HCT116 (cell line): ENCODE results near the gene NHERF1. TPM values are rescaled to one million over a fixed set of nuclear protein-coding genes. Genes with fewer than 3 reads are reported as not detected.

Source experiments
- ATAC-seq: fragments of 200-7000 bp; cut with Tn5 transposase; 2 replicates; pipeline ENCODE4 v1.9.1; 2020; ENCODE audit warnings: mild to moderate bottlenecking, moderate library complexity
- BruUV-seq: library from RNA; stranded (reverse); fragments of 400-500 nt; replicated peaks from 2 replicates; lab custom pipeline; 2021; lab: Mats Ljungman, UMichigan
- CTCF ChIA-PET: fragments of 300-600 bp; sonication (Branson Sonifier 250); formaldehyde crosslinking; loops from one replicate; lab custom pipeline; 2021; ENCODE audit warnings: antibody characterized with exemption; lab: Charles Lee
- POLR2A ChIA-PET: fragments of 300-600, 350-600 bp; sonication (Branson Sonifier 250); formaldehyde crosslinking; loops from one replicate; lab custom pipeline; 2021; ENCODE audit warnings: antibody characterized with exemption; lab: Charles Lee
- RAD21 ChIA-PET, 2 experiments: fragments of 300-600 bp; sonication (Branson Sonifier 250); formaldehyde crosslinking; loops; one replicate each; lab custom pipeline; 2023; ENCODE audit warnings: low total read pairs in 2 of 2; ENCODE audit not compliant: uncharacterized antibody in 2 of 2, unreplicated experiment in 2 of 2, low non-redundant PET in 1 of 2; lab: Charles Lee
- DNase-seq: peaks from one replicate; pipeline ENCODE4 v3.0.0-alpha.2; 2010; ENCODE audit warnings: low read depth, low spot score
- H2AFZ ChIP-seq: fragments of 200-600 bp; shearing (Covaris generic), sonication (generic); 2 replicates; pipeline ENCODE4 v1.6.1; 2017; ENCODE audit warnings: low read depth, mixed run types, mixed read lengths, antibody characterized with exemption, low read length; ENCODE audit not compliant: poor library complexity, severe bottlenecking
- H3K27ac ChIP-seq: 2 replicates; pipeline ENCODE4 v1.5.1; 2012; ENCODE audit warnings: low read depth, low read length
- H3K27me3 ChIP-seq: fragments of 200-600 bp; sonication (generic); 2 replicates; pipeline ENCODE4 v1.6.1; 2016; ENCODE audit warnings: mixed run types, low read length, mixed read lengths; ENCODE audit not compliant: insufficient read depth
- H3K36me3 ChIP-seq, 2 experiments: fragments of 200-500 bp in 1 of 2; fragments of 200-600 bp in 1 of 2; sonication (Bioruptor generic) in 1 of 2; sonication (generic) in 1 of 2; 2 replicates each; pipeline versions ENCODE4 v1.5.1 to v1.6.1; 2014 to 2016; ENCODE audit warnings: low read length in 2 of 2, inconsistent platforms in 1 of 2, mixed read lengths in 1 of 2, mixed run types in 1 of 2; ENCODE audit not compliant: insufficient read depth in 2 of 2, control insufficient read depth in 1 of 2
- H3K4me1 ChIP-seq, 2 experiments: fragments of 200-600 bp in 1 of 2; sonication (generic) in 1 of 2; 2 replicates each; pipeline versions ENCODE4 v1.5.1 to v1.6.1; 2012 to 2017; ENCODE audit warnings: low read length in 2 of 2, inconsistent platforms in 1 of 2, mild to moderate bottlenecking in 1 of 2, mixed read lengths in 1 of 2, mixed run types in 1 of 2, moderate library complexity in 1 of 2; ENCODE audit not compliant: insufficient read depth in 2 of 2, control insufficient read depth in 1 of 2
- H3K4me2 ChIP-seq: fragments of 200-600 bp; sonication (generic); 2 replicates; pipeline ENCODE4 v1.6.1; 2017; ENCODE audit warnings: mixed run types, low read length, mixed read lengths
- H3K4me3 ChIP-seq, 2 experiments: fragments of 200-600 bp in 1 of 2; sonication (generic) in 1 of 2; replicated peaks in 1 of 2; 2 replicates each; pipeline ENCODE4 v1.5.1; 2011 to 2016; ENCODE audit warnings: low read length in 2 of 2, control low read depth in 1 of 2, low read depth in 1 of 2, mild to moderate bottlenecking in 1 of 2, mixed read lengths in 1 of 2, mixed run types in 1 of 2
- H3K79me2 ChIP-seq: fragments of 200-600 bp; sonication (generic); 2 replicates; pipeline ENCODE4 v1.6.1; 2017; ENCODE audit warnings: mild to moderate bottlenecking, mixed run types, low read length, moderate library complexity, mixed read lengths; ENCODE audit not compliant: insufficient read depth
- H3K9ac ChIP-seq: fragments of 200-600 bp; sonication (generic); 2 replicates; pipeline ENCODE4 v1.6.1; 2016; ENCODE audit warnings: low read length, mixed read lengths
- H3K9me2 ChIP-seq: fragments of 200-600 bp; sonication (generic), shearing (Covaris generic); 2 replicates; pipeline ENCODE4 v1.6.1; 2017; ENCODE audit warnings: mixed run types, mild to moderate bottlenecking, moderate library complexity; ENCODE audit not compliant: insufficient read depth
- H3K9me3 ChIP-seq, 2 experiments: fragments of 200-500 bp in 1 of 2; fragments of 200-600 bp in 1 of 2; sonication (Bioruptor generic) in 1 of 2; sonication (generic) in 1 of 2; 2 replicates each; pipeline ENCODE4 v1.6.1; 2014 to 2017; ENCODE audit warnings: low read length in 2 of 2, mixed read lengths in 2 of 2, inconsistent platforms in 1 of 2, low read depth in 1 of 2, mild to moderate bottlenecking in 1 of 2, mixed run types in 1 of 2, moderate library complexity in 1 of 2; ENCODE audit not compliant: control insufficient read depth in 1 of 2, insufficient read depth in 1 of 2
- H4K20me1 ChIP-seq: fragments of 200-600 bp; sonication (generic), shearing (Covaris generic); 2 replicates; pipeline ENCODE4 v1.6.1; 2017; ENCODE audit warnings: mixed run types, mild to moderate bottlenecking, moderate library complexity; ENCODE audit not compliant: insufficient read depth
- CBX3 ChIP-seq: IDR thresholded peaks from 2 replicates; pipeline ENCODE4 v1.6.1; 2012; ENCODE audit warnings: low read depth
- CEBPB ChIP-seq: IDR thresholded peaks from 2 replicates; pipeline ENCODE4 v1.6.1; 2012; ENCODE audit warnings: low read depth
- EGR1 ChIP-seq: IDR thresholded peaks from 2 replicates; pipeline ENCODE4 v1.6.1; 2012; ENCODE audit warnings: low read depth
- ELF1 ChIP-seq: IDR thresholded peaks from 2 replicates; pipeline ENCODE4 v1.6.1; 2012; ENCODE audit warnings: low read depth, borderline replicate concordance
- FOSL1 ChIP-seq: IDR thresholded peaks from 2 replicates; pipeline ENCODE4 v1.6.1; 2012; ENCODE audit warnings: low read depth
- JUND ChIP-seq: IDR thresholded peaks from 2 replicates; pipeline ENCODE4 v1.6.1; 2012
- POLR2AphosphoS5 ChIP-seq: IDR thresholded peaks from 2 replicates; pipeline ENCODE4 v1.6.1; 2011; ENCODE audit warnings: mild to moderate bottlenecking, low read depth, low read length, moderate library complexity
- SIN3A ChIP-seq: IDR thresholded peaks from 2 replicates; pipeline ENCODE4 v1.6.1; 2012; ENCODE audit warnings: low read depth
- SRF ChIP-seq: IDR thresholded peaks from 2 replicates; pipeline ENCODE4 v1.6.1; 2012; ENCODE audit warnings: low read depth
- TCF7L2 ChIP-seq: IDR thresholded peaks from 2 replicates; pipeline ENCODE4 v1.7.0; 2011; ENCODE audit warnings: borderline replicate concordance, inconsistent platforms; ENCODE audit not compliant: insufficient read depth, insufficient read length; ENCODE audit errors: extremely low read depth
- YY1 ChIP-seq: IDR thresholded peaks from 2 replicates; pipeline ENCODE4 v1.6.1; 2011; ENCODE audit warnings: low read length, low read depth, moderate library complexity, mild to moderate bottlenecking; ENCODE audit not compliant: insufficient replicate concordance; ENCODE audit errors: extremely low read depth
- ZFX ChIP-seq: fragments of 450-650 bp; IDR thresholded peaks from 2 replicates; pipeline ENCODE4 v1.6.1; 2017
- intact Hi-C: fragments of 100-400 bp; cut with micrococcal nuclease; formaldehyde crosslinking; loops from 2 replicates; pipeline ENCODE4 v1.10.0; 2022
- total RNA-seq: library from RNA; stranded (reverse); gene quantifications from one replicate; pipeline ENCODE4 v1.2.1, GENCODE V29; 2021; ENCODE audit not compliant: unreplicated experiment
- TF ChIP-seq, protein P1 (sequence below): IDR thresholded peaks from 2 replicates; pipeline ENCODE4 v1.6.1; 2012
- TF ChIP-seq, protein P2 (sequence below): IDR thresholded peaks from 2 replicates; pipeline ENCODE4 v1.6.1; 2011; ENCODE audit warnings: mild to moderate bottlenecking, low read length, moderate library complexity; ENCODE audit not compliant: insufficient replicate concordance; ENCODE audit errors: extremely low read depth
- TF ChIP-seq, protein P3 (sequence below): IDR thresholded peaks from 2 replicates; pipeline ENCODE4 v1.6.1; 2012

The NHERF1 gene
- total RNA-seq, 1 experiment from 2014 or later: 129 TPM

DNA sequence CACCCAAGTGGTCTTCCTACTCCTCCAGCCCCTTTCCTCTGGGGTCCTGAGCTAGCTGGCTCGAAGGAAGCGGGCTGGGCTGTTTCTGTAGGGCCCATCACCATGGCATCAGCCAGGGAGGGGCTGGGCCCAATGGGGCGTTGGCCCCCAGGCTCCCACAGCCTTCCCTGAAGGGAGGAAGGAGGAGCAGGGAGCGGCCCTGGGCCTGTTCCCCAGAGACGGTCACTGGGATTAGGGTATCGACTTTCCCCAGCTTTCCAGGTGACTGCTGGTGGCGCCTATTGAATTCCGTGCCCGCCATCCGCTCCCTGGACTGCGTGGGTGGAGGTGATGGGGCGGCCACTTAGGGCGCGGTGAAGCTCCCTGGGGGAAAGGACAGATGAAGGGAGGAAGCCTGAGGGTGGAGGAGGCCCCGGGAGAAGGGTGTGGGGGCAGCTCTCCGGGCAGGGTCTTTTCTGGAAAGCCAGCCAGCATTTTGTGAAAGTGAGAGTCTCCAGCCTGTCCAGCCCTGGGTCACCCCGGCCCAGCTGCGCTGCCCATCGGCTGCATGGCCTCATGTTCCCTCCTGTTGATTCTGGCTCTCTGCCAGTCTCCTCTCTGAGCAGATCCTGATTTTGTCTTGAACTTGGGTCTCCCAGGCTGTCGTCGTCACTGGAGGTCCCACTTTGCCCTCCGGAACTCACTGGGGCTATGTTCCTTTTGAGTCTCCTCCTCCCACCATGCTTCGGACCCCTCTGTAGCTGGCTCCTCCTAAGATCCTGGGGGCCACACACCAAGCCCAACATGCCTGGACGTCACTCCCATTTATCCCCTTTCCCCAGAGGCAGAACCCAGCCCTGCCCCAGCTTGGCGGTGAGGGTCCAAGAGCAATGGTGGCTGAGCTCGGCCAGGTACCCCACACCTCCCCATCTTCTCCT lies 9.8 kb downstream of the NHERF1 start:
- Histone ChIP-seq H4K20me1 (no peaks in the 10 kb centered on the region; the same call in 1 of the 2 replicates), H3K4me1 (peaks cover 48 to 50% of the 10 kb centered on the region in 2 experiments)

GRCh38 chr17:74758848-74759168 lies 10.4 kb downstream of the NHERF1 start:
- Histone ChIP-seq H3K27me3 (no peaks in the 10 kb centered on the region), H2AFZ (no peak overlapping the region), H3K9me3 (no peaks in the 10 kb centered on the region), H3K4me3 (peak overlapping the region in 1 of 2 experiments; percentile 50; a peak in 1 of 4 replicates), H3K27ac (peak overlapping the region; percentile 63), H4K20me1 (no peaks in the 10 kb centered on the region; the same call in 1 of the 2 replicates), H3K4me1 (peaks cover 46 to 50% of the 10 kb centered on the region in 2 experiments), H3K79me2 (peaks cover 73% of the 10 kb centered on the region), H3K9me2 (no peaks in the 10 kb centered on the region), H3K4me2 (peak overlapping the region; percentile 85), H3K9ac (peak overlapping the region; percentile 32; the same call in 1 of the 2 replicates), H3K36me3 (no peaks in the 10 kb centered on the region)
- POLR2A ChIA-PET: interaction anchor here (1.1 to 3.9 kb wide), 3 partner anchors 9 to 12 kb away, joined by 3 to 18 read pairs (median 4); no protein-coding TSS in a partner anchor
- DNase-seq (no peak), ATAC-seq (peak; percentile 68)
- CTCF ChIA-PET: interaction anchor here (0.6 to 4.1 kb wide), 4 partner anchors 14 to 449 kb away, joined by 3 to 20 read pairs (median 6); no protein-coding TSS in a partner anchor
- intact Hi-C loops: no loop called here
- RAD21 ChIA-PET: no interaction called here
- no TSS peak for BruUV-seq
- TF ChIP-seq CEBPB: no peak
- no peak for TF ChIP-seq JUND
- no peak for TF ChIP-seq ZFX
- TF ChIP-seq, protein P1, sequence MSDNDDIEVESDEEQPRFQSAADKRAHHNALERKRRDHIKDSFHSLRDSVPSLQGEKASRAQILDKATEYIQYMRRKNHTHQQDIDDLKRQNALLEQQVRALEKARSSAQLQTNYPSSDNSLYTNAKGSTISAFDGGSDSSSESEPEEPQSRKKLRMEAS: no peak
- TF ChIP-seq, protein P2, sequence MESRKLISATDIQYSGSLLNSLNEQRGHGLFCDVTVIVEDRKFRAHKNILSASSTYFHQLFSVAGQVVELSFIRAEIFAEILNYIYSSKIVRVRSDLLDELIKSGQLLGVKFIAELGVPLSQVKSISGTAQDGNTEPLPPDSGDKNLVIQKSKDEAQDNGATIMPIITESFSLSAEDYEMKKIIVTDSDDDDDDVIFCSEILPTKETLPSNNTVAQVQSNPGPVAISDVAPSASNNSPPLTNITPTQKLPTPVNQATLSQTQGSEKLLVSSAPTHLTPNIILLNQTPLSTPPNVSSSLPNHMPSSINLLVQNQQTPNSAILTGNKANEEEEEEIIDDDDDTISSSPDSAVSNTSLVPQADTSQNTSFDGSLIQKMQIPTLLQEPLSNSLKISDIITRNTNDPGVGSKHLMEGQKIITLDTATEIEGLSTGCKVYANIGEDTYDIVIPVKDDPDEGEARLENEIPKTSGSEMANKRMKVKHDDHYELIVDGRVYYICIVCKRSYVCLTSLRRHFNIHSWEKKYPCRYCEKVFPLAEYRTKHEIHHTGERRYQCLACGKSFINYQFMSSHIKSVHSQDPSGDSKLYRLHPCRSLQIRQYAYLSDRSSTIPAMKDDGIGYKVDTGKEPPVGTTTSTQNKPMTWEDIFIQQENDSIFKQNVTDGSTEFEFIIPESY: no peak
- TF ChIP-seq ELF1: no peak
- TF ChIP-seq SRF: no peak
- no peak for TF ChIP-seq CBX3
- no peak for TF ChIP-seq YY1
- no peak for TF ChIP-seq FOSL1
- no peak for TF ChIP-seq SIN3A
- TF ChIP-seq EGR1: no peak
- TF ChIP-seq, protein P3, sequence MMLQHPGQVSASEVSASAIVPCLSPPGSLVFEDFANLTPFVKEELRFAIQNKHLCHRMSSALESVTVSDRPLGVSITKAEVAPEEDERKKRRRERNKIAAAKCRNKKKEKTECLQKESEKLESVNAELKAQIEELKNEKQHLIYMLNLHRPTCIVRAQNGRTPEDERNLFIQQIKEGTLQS: no peak
- no peak for TF ChIP-seq TCF7L2

More for the DNA sequence above, 9.8 kb downstream of the NHERF1 start:
- POLR2A ChIA-PET: interaction anchor here (1.0 to 3.9 kb wide), 7 partner anchors 9 to 115 kb away, joined by 3 to 18 read pairs (median 4); partner anchors contain the start of gene FDXR
- Histone ChIP-seq H3K27ac (peak overlapping the region; percentile 63), H3K79me2 (peaks cover 77% of the 10 kb centered on the region), H3K9me2 (no peaks in the 10 kb centered on the region), H3K9ac (peak overlapping the region; percentile 32), H3K4me2 (peak overlapping the region; percentile 85), H3K9me3 (no peaks in the 10 kb centered on the region), H3K4me3 (peak overlapping the region; percentile 29 to 50), H3K27me3 (no peaks in the 10 kb centered on the region), H2AFZ (no peak overlapping the region), H3K36me3 (no peaks in the 10 kb centered on the region)
- intact Hi-C loops: no loop called here
- RAD21 ChIA-PET: interaction anchor here (1.2 to 1.3 kb wide), 2 partner anchors 12 to 13 kb away, joined by 3 to 4 read pairs; no protein-coding TSS in a partner anchor
- DNase-seq (no peak), ATAC-seq (peak; percentile 71)
- no TSS peak for BruUV-seq
- CTCF ChIA-PET: interaction anchor here (0.6 to 4.1 kb wide), 6 partner anchors 13 to 450 kb away, joined by 3 to 20 read pairs (median 4); no protein-coding TSS in a partner anchor
- TF ChIP-seq TCF7L2 (no peak), POLR2AphosphoS5 (peak; percentile 41; the same call in 1 of the 2 replicates), EGR1 (peak; percentile 100)
